GM12891 (cell line): ENCODE measurements around the gene PRR19.

Source experiments
- POLR2A ChIP-seq: IDR thresholded peaks from 2 replicates; pipeline ENCODE4 v1.6.1; 2011; ENCODE audit warnings: low read depth, low read length, control low read depth
- POLR2AphosphoS5 ChIP-seq: IDR thresholded peaks from 2 replicates; pipeline ENCODE4 v1.6.1; 2011; ENCODE audit warnings: low read depth, low read length, control low read depth
- POU2F2 ChIP-seq: IDR thresholded peaks from 2 replicates; pipeline ENCODE4 v1.6.1; 2011; ENCODE audit warnings: low read depth, mild to moderate bottlenecking, control low read depth, low read length, moderate library complexity
- SPI1 ChIP-seq: IDR thresholded peaks from 2 replicates; pipeline ENCODE4 v1.6.1; 2011; ENCODE audit warnings: low read depth, low read length, control low read depth
- TAF1 ChIP-seq: IDR thresholded peaks from 2 replicates; pipeline ENCODE4 v1.6.1; 2011; ENCODE audit warnings: low read depth, low read length, control low read depth

GRCh38 chr19:42345191-42345812 is 43.4 kb downstream of the PRR19 start:
- TF ChIP-seq POLR2A (no peak), POLR2AphosphoS5 (no peak), TAF1 (no peak), SPI1 (no peak), POU2F2 (no peak)
